Measurements from ENCODE around the gene LRIG2. TPM values are rescaled to one million over a fixed set of nuclear protein-coding genes. Genes with fewer than 3 reads are reported as not detected.
A peak's percentile ranks its signal among the peaks of the same experiment; 100 is the strongest.

The LRIG2 gene
- total and polyA plus RNA-seq, 2 of the 13 experiments (the other 11 are each of a cell fraction or from before 2014, with no cell fraction given): 8.1 to 12.2 TPM

DNA sequence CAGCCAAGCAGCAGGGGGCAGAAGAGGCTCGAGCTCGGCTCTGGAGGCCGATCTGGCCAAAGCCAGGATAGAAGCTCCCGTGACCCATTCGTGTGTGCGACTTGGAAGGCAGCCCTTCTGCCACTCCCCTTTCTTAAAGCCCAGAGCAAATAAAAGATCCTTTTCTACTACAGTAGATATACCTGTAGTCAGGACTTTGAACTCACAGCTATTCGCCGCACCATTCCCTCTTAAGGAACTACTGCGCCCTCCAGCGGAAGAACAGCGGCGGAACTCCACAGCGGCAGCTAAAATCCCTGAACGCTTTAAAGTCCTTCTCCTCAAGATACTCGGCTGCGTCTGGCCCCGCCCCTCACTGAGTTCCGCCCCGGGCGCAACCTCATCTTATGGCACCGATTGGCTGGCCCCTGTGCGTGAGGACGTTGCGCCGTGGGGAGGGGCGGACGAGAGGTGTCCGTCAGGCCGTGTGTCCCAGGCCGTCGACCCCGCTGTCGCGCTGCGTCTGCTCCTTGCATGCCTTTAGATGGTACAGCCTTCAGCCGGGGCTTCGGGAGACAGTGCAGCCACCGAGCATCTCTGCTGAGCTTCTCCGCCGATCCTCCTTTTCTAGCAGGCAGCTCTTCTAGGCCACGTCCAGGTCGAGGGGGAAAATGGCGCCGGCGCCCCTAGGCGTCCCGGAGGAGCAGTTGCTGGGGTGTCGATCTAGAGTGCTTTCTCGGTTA lies at the start of gene LRIG2 (continued):
- TF ChIP-seq FLYWCH1 (CRISPR knock-in tag; IDR thresholded peaks at IDR 0.05): no peak
- no peak for TF ChIP-seq TEAD2 (CRISPR knock-in tag; IDR thresholded peaks at IDR 0.05)
- no peak for TF ChIP-seq ZNF703 (CRISPR knock-in tag; IDR thresholded peaks at IDR 0.05; ENCODE audit: borderline replicate concordance)
- peak; percentile 70; the same call in 1 of the 2 replicates for TF ChIP-seq GATAD2A (CRISPR knock-in tag; IDR thresholded peaks at IDR 0.05)
- peak; percentile 38 for TF ChIP-seq KDM2A (CRISPR knock-in tag; IDR thresholded peaks at IDR 0.05; ENCODE audit: borderline replicate concordance, low read depth)
- TF ChIP-seq HINFP (CRISPR knock-in tag; IDR thresholded peaks at IDR 0.05; ENCODE audit: low read depth): no peak
- TF ChIP-seq PHF8 (CRISPR knock-in tag; IDR thresholded peaks at IDR 0.05): peak; percentile 97
- peak; percentile 90; the same call in 1 of the 2 replicates for TF ChIP-seq ZFP91 (CRISPR knock-in tag; IDR thresholded peaks at IDR 0.05; ENCODE audit: borderline replicate concordance)
- TF ChIP-seq, protein P1, sequence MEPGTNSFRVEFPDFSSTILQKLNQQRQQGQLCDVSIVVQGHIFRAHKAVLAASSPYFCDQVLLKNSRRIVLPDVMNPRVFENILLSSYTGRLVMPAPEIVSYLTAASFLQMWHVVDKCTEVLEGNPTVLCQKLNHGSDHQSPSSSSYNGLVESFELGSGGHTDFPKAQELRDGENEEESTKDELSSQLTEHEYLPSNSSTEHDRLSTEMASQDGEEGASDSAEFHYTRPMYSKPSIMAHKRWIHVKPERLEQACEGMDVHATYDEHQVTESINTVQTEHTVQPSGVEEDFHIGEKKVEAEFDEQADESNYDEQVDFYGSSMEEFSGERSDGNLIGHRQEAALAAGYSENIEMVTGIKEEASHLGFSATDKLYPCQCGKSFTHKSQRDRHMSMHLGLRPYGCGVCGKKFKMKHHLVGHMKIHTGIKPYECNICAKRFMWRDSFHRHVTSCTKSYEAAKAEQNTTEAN (CRISPR knock-in tag; conservative IDR thresholded peaks at IDR 0.05): peak; percentile 20; the same call in 1 of the 2 replicates
- no peak for TF ChIP-seq ATF7 (IDR thresholded peaks at IDR 0.05)
- TF ChIP-seq ATF7 (CRISPR knock-in tag; IDR thresholded peaks at IDR 0.05): no peak
- TF ChIP-seq ZNF770 (CRISPR knock-in tag; IDR thresholded peaks at IDR 0.05): peak; percentile 42
- TF ChIP-seq ZNF567 (CRISPR knock-in tag; IDR thresholded peaks at IDR 0.05; ENCODE audit: borderline replicate concordance): no peak; the same call in 1 of the 2 replicates
- TF ChIP-seq JUN (CRISPR knock-in tag; IDR thresholded peaks at IDR 0.05): no peak
- TF ChIP-seq ZFP36L2 (CRISPR knock-in tag; IDR thresholded peaks at IDR 0.05): no peak
- TF ChIP-seq ZBTB7B (CRISPR knock-in tag; IDR thresholded peaks at IDR 0.05): no peak; the same call in 1 of the 2 replicates
- TF ChIP-seq FOXM1 (CRISPR knock-in tag; IDR thresholded peaks at IDR 0.05): 0 out of 2 replicates have a peak, but pooled peaks have one; percentile 33
- TF ChIP-seq SALL1 (CRISPR knock-in tag; IDR thresholded peaks at IDR 0.05): peak; percentile 71
- no peak for TF ChIP-seq ZNF33B (CRISPR knock-in tag; IDR thresholded peaks at IDR 0.05)
- TF ChIP-seq WIZ (CRISPR knock-in tag; IDR thresholded peaks at IDR 0.05): no peak
- TF ChIP-seq ZNF839 (CRISPR knock-in tag; IDR thresholded peaks at IDR 0.05; ENCODE audit: borderline replicate concordance): 0 out of 2 replicates have a peak, but pooled peaks have one; percentile 38
- TF ChIP-seq RFX3 (CRISPR knock-in tag; IDR thresholded peaks at IDR 0.05): no peak
- no peak for TF ChIP-seq LCORL (IDR thresholded peaks at IDR 0.05)
- peak; percentile 78 for TF ChIP-seq LCORL (CRISPR knock-in tag; IDR thresholded peaks at IDR 0.05)

Data from HepG2 (cell line).